Activated CD4-positive, alpha-beta T cell treated with anti-CD3 and anti-CD28 coated beads, Interleukin-2, amount 10 ng/mL, durations not matched to agents 24 days and 14 days (primary cell): Measurements from ENCODE around the gene MEIS2. TPM values are rescaled to one million over a fixed set of nuclear protein-coding genes. Genes with fewer than 3 reads are reported as not detected.

Experiments used
- DNase-seq: peaks from one replicate; pipeline ENCODE4 v3.0.0; 2022
- H3K27ac Mint-ChIP-seq: one replicate; pipeline ENCODE4 v1.8.0; 2022; ENCODE audit warnings: mild to moderate bottlenecking, mixed read lengths
- H3K27me3 Mint-ChIP-seq: one replicate; pipeline ENCODE4 v1.8.0; 2022; ENCODE audit warnings: mixed read lengths
- H3K36me3 Mint-ChIP-seq: one replicate; pipeline ENCODE4 v1.8.0; 2022; ENCODE audit warnings: low read depth, mild to moderate bottlenecking, mixed read lengths
- H3K4me1 Mint-ChIP-seq: one replicate; pipeline ENCODE4 v1.8.0; 2021; ENCODE audit warnings: mixed read lengths
- H3K4me3 Mint-ChIP-seq: one replicate; pipeline ENCODE4 v1.8.0; 2022; ENCODE audit warnings: mild to moderate bottlenecking, moderate library complexity, mixed read lengths
- H3K9me3 Mint-ChIP-seq: one replicate; pipeline ENCODE4 v1.8.0; 2021; ENCODE audit warnings: mixed read lengths
- intact Hi-C: fragments of 100-400 bp; cut with micrococcal nuclease; formaldehyde crosslinking; loops from one replicate; pipeline ENCODE4 v1.15.1; 2023
- total RNA-seq: library from RNA; stranded (reverse); gene quantifications from 2 replicates; pipeline ENCODE4 v1.2.3, GENCODE V29; 2022

The MEIS2 gene
- total RNA-seq, 1 donor from 2014 or later, result not detected

DNA sequence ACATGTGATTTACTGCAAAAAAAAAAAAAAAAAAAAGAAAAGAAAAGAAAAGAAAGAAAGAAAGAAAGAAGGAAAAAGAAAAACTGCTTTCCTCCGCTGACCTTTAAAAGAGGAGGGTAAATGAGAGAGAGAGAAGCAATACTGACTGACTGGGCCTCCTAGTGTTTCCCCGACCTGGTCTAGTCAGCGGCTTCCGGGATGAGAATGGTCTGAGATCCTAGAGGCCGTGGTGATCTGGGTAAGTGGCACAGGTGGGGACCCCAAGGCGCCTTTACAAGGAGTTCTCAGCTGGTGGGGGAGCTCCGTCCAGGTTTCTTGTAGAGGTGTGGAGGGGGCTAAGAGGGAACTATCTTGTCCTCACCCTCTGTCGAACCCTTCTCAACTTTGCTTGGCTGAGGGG, 223.1 kb downstream of the MEIS2 start:
- Mint-ChIP-seq H3K27me3 (peaks cover 71% of the 10 kb centered on the region), H3K4me1 (peaks cover 5% of the 10 kb centered on the region), H3K4me3 (no peak overlapping the region), H3K27ac (no peak overlapping the region), H3K9me3 (no peaks in the 10 kb centered on the region), H3K36me3 (no peaks in the 10 kb centered on the region)
- no peak for DNase-seq
- intact Hi-C loops, result no loop called here

DNA sequence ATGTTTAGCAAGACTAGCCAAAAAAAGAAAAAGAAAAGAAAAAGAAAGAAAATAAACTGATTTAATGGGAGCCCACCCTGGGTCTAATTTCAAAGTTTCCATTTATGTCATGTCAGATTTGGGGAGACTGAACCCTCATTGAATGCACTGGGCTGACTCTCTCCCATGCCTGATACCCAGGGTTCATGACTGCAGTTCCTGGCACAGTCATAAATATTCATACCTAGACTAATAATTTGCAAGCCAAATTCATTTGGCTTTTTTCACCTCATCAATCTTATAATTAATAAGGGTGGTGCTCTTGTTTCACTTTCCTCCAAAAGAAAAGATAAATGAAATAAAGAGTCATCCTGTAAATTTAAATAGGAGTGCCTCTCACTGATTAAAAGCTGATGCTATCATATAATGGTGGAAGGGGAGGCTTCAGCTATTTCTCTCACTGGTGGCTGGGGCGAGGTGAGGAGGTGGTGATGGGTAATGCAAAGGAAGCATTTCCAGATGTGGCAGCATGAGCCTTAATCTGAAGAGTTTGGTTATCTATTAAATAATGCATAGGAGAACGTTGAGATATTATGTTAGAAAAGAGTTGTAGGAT, 224.5 kb downstream of the MEIS2 start:
- Mint-ChIP-seq H3K4me1 (peaks cover 5% of the 10 kb centered on the region), H3K4me3 (no peak overlapping the region), H3K36me3 (no peaks in the 10 kb centered on the region), H3K27me3 (peaks cover 57% of the 10 kb centered on the region), H3K9me3 (no peaks in the 10 kb centered on the region), H3K27ac (no peak overlapping the region)
- intact Hi-C loops, result no loop called here
- DNase-seq, result no peak

DNA sequence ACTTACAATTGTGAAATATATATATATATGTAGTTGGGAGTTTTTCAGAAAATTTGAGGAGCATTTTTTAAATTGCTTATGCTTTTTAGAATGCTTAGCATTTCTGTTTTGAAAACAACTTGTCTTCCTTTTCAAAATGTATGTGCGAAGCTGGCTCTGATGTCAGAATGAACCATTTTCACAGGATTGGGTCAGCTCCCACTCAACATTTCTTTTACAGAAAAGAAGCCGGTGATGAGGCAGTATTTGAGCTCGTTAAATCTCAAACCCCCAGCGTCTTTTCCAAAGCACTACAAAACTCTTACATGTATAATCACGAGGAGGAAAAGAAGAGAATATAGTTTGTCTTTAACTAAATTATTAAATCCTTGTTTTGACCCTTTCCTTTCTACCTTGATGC, 225.4 kb downstream of the MEIS2 start:
- Mint-ChIP-seq H3K27ac (no peak overlapping the region), H3K9me3 (no peaks in the 10 kb centered on the region), H3K4me3 (no peak overlapping the region), H3K4me1 (peaks cover 5% of the 10 kb centered on the region), H3K36me3 (no peaks in the 10 kb centered on the region), H3K27me3 (peaks cover 48% of the 10 kb centered on the region)
- intact Hi-C loops, result no loop called here
- DNase-seq, result no peak

DNA sequence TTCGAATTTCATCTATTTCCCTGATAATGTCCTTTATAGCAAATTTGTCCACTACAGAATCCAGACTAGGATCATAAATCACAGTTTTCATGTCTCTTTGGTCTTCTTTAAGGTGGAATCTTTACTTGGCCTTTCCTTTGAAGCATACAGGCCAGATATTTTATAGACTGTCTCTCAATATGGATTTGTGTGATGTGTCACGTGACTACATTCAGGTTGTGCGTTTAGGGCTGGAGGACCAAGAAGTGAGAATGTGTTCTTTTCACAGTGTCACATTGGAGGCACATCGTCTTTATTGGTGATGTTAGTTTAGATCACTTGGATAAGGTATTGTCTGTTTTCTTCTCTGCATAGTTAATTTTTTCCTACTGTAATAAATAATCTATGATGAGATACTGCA, 232.9 kb downstream of the MEIS2 start:
- Mint-ChIP-seq H3K9me3 (no peaks in the 10 kb centered on the region), H3K27me3 (no peaks in the 10 kb centered on the region)

DNA sequence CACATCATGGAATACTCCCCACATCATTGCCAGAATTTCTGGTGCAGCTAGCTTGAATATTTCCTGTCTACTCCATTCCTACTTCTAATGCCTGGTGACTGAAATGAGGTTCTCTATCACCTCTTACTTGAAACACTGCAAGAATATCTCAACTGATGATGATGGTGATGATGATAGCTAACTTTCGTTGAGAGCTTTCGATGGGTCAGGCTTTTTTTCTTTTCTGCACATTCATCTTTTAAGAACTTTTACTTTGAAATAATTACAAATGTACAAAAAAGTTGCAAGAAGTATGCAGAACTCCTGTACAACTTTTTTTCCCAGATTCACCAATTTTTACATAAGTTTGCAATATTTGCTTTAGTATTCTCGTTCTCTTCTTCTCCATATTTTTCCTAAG, 233.5 kb downstream of the MEIS2 start:
- no peaks in the 10 kb centered on the region for H3K9me3 Mint-ChIP-seq
- H3K4me3 Mint-ChIP-seq, result no peak overlapping the region
- no peaks in the 10 kb centered on the region for H3K4me1 Mint-ChIP-seq
- intact Hi-C loops, result no loop called here
- H3K36me3 Mint-ChIP-seq, result no peaks in the 10 kb centered on the region
- no peak overlapping the region for H3K27ac Mint-ChIP-seq
- no peaks in the 10 kb centered on the region for H3K27me3 Mint-ChIP-seq
- DNase-seq, result no peak

More for the DNA sequence above, 232.9 kb downstream of the MEIS2 start:
- Mint-ChIP-seq H3K4me3 (no peak overlapping the region), H3K4me1 (no peaks in the 10 kb centered on the region), H3K27ac (no peak overlapping the region), H3K36me3 (no peaks in the 10 kb centered on the region)
- no peak for DNase-seq
- intact Hi-C loops, result no loop called here

DNA sequence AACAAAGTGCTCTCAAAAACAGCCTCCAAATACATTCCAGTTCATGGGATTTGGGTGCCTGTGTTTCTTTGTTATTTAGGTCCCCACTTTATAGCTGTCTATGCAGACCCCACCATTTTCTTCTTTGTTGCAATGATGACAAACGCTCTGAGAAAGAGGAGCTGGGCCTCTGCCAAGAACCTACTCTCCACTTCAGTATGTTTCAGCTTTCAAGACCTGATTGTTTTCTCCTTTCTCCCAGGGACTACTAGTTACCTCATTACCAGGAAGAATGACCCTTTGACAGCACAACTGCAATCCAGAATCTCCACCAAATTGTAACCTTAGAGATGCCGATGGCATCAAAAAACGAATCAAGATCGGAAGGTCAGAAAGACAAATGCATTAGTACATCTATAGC, 236.8 kb downstream of the MEIS2 start:
- intact Hi-C loops, result no loop called here

DNA sequence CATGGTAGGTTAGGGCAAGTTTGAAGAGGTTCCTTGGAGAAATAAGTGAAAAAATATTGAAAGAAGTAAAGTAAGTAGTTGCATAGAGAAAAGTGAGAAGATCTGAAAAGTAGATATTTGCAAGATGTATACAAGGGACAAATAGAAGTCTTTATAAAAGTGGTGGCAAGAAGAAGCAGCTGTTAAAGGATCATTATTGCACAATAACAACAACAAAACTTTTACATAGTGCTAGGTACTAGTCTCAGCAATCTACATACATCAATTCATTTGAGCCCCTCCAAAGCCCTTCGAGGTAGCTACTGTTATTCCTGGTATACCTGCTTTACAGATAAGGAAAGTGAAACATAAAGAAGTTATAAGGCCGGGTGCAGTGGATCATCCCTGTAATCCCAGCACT, 239.6 kb downstream of the MEIS2 start:
- no peaks in the 10 kb centered on the region for H3K9me3 Mint-ChIP-seq
- no peaks in the 10 kb centered on the region for H3K27me3 Mint-ChIP-seq
- intact Hi-C loops, result no loop called here
- no peaks in the 10 kb centered on the region for H3K36me3 Mint-ChIP-seq
- no peaks in the 10 kb centered on the region for H3K4me1 Mint-ChIP-seq
- H3K4me3 Mint-ChIP-seq, result no peak overlapping the region
- no peak overlapping the region for H3K27ac Mint-ChIP-seq
- no peak for DNase-seq

More for the DNA sequence above, 236.8 kb downstream of the MEIS2 start:
- no peaks in the 10 kb centered on the region for H3K4me1 Mint-ChIP-seq
- H3K36me3 Mint-ChIP-seq, result no peaks in the 10 kb centered on the region
- H3K27me3 Mint-ChIP-seq, result no peaks in the 10 kb centered on the region
- no peak overlapping the region for H3K4me3 Mint-ChIP-seq
- no peaks in the 10 kb centered on the region for H3K9me3 Mint-ChIP-seq
- no peak for DNase-seq
- no peak overlapping the region for H3K27ac Mint-ChIP-seq

DNA sequence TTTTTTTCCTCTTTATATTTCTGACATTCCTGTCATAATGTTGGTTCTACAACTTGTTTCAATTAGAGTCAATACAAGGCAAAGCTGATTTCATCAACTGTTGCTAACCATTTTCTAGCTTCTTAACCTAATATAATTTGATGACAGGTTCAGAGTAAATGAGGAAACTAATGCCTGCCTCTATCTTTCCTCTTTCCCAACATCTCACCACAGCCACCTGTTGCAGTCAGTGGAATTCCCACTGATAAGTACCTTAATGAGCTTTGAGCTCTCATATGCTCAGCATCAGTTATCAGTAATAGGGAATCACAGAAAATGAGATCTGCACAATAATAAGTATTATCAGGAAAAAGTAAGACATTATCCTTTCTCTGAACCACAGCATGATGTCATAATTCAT, 241.9 kb downstream of the MEIS2 start:
- Mint-ChIP-seq H3K4me3 (no peak overlapping the region), H3K27me3 (no peaks in the 10 kb centered on the region), H3K27ac (no peak overlapping the region), H3K4me1 (no peaks in the 10 kb centered on the region), H3K36me3 (no peaks in the 10 kb centered on the region), H3K9me3 (no peaks in the 10 kb centered on the region)
- intact Hi-C loops, result no loop called here
- DNase-seq, result no peak

DNA sequence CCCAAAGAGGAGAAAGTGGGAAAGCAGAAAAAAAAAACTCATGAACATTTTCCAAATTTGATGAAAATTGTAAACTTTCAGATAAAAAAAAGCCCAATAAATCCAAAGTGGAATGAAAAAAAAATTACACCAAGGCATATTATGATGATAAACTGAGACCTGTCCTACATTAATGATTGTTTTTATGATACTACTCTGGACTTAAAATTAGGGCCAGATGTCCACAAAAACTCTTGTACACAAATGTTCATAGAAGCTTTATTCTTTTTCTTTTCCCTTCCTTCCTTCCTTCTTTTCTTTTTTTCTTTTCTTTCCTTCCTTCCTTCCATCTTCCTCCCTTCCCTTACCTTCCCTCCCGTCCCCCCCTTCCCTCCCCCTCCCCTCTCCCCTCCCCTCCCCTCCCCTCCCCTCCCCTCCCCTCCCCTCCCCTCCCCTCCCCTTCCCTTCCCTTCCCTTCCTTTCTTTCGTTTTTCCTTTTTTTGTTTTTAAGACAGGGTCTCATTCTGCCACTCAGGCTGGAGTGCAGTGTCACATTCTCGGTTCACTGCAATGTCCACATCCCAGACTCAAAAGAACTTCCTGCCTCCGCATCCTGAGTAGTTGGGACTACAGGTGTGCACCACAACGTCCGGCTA, 243.9 kb downstream of the MEIS2 start:
- H3K9me3 Mint-ChIP-seq, result no peaks in the 10 kb centered on the region
- no peaks in the 10 kb centered on the region for H3K36me3 Mint-ChIP-seq
- no peaks in the 10 kb centered on the region for H3K4me1 Mint-ChIP-seq
- H3K27ac Mint-ChIP-seq, result no peak overlapping the region
- no peaks in the 10 kb centered on the region for H3K27me3 Mint-ChIP-seq
- intact Hi-C loops, result no loop called here
- no peak for DNase-seq
- H3K4me3 Mint-ChIP-seq, result no peak overlapping the region

DNA sequence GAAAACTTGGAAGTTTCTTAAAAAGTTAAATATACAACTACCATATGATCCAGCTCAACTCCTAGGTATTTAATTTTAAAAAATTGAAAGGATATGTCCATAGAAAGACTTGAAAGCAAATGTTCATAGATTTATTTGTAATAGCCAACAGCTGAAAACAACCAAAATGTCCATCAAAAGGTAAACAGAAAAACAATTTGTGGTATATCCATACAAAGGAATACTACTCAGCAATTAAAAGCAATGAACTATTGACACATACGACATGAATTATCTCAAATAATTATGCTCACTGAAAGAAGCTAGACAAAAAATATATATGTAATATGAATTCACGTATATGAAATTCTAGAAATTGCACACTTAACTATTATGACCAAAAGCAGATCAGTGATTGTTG, 249.5 kb downstream of the MEIS2 start:
- no peak overlapping the region for H3K27ac Mint-ChIP-seq
- H3K4me1 Mint-ChIP-seq, result no peaks in the 10 kb centered on the region
- intact Hi-C loops, result no loop called here
- H3K27me3 Mint-ChIP-seq, result no peaks in the 10 kb centered on the region
- no peak overlapping the region for H3K4me3 Mint-ChIP-seq
- no peak for DNase-seq
- no peaks in the 10 kb centered on the region for H3K9me3 Mint-ChIP-seq
- no peaks in the 10 kb centered on the region for H3K36me3 Mint-ChIP-seq

DNA sequence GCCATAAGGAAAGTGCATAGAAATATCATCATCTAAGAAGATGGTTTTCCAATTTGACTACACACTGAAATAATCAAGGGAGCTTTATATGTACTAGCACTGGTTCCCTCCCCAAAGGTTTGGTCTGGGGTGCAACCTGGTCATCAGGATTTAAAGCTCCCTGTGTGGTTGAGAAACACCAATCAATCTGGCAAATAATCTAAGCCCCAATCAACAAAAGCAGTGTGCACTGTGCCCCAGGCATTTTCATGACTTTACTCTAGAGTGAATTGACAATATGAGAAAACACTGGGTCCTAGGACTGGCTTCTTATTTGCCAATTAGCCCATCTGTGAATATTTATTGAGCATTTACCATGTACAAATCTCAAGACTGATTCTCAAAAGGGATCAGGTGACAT, 255.1 kb downstream of the MEIS2 start:
- Mint-ChIP-seq H3K36me3 (no peaks in the 10 kb centered on the region), H3K27me3 (no peaks in the 10 kb centered on the region), H3K4me3 (no peak overlapping the region), H3K27ac (no peak overlapping the region), H3K9me3 (no peaks in the 10 kb centered on the region), H3K4me1 (no peaks in the 10 kb centered on the region)
- intact Hi-C loops, result no loop called here
- no peak for DNase-seq

DNA sequence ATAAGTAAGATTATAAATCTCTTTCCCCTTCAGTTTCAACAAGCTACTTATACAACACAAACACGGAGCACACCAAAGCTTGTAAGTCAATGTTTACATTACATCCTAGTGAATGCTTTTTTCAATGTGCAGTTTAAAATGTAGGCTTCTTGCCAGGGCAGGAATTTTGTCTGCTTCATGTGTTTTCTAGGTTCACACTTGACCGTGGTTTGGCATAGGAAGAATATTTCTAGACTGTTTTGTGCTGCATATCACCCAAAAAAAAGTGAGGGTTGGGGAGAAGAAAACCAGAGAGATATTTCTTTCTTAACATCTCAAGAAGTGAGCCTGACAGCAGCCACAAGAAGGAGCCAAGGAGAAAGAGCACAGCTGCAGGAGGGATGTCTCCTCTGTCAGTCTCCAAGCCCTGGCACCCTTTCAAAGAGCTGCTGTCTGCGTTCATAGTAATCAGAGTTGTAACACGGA, 255.8 kb downstream of the MEIS2 start:
- no peaks in the 10 kb centered on the region for H3K9me3 Mint-ChIP-seq
- H3K4me1 Mint-ChIP-seq, result no peaks in the 10 kb centered on the region
- H3K4me3 Mint-ChIP-seq, result no peak overlapping the region
- H3K36me3 Mint-ChIP-seq, result no peaks in the 10 kb centered on the region
- no peak for DNase-seq
- no peak overlapping the region for H3K27ac Mint-ChIP-seq
- intact Hi-C loops, result no loop called here
- no peaks in the 10 kb centered on the region for H3K27me3 Mint-ChIP-seq

DNA sequence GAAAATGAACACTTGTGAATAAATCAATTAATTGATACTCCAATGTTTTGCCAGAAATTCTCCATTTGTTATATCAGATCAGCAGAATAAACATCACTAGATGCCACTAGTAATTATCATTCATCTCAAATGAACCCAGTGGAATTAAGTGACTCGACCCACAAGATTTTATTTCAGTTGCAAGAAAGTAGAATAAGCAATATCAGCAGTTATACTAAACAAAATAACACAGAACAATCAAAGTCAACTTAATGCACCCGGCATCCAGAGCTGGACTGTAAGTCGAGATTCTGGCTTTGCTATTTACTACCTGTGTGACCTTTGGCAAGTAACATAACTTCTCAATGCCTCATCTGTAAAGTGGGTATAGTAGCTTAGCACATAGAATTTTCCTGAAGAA, 256.5 kb downstream of the MEIS2 start:
- Mint-ChIP-seq H3K36me3 (no peaks in the 10 kb centered on the region), H3K9me3 (no peaks in the 10 kb centered on the region), H3K27ac (no peak overlapping the region), H3K4me3 (no peak overlapping the region), H3K4me1 (no peaks in the 10 kb centered on the region), H3K27me3 (peaks cover 2% of the 10 kb centered on the region)
- intact Hi-C loops, result no loop called here
- no peak for DNase-seq

DNA sequence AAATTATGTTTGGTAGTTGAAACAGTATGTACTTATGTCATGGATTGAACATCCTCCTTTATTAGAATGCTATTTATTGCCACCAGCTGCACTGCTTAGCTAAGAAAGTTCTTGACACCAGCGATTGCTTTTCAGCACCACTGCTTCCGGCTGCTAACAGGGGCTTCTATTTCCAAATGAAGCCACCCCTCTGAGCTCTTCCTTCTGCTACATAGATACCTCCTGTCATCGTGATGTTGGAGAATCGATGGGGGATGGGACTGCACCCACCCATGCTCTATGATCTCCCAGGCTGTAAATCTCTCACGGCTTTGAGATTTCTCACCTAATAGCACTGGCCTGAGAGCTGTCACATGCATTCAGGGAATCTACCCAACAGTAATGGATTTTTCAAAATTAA, 259.2 kb downstream of the MEIS2 start:
- Mint-ChIP-seq H3K9me3 (no peaks in the 10 kb centered on the region), H3K27me3 (peaks cover 2% of the 10 kb centered on the region), H3K4me1 (no peaks in the 10 kb centered on the region), H3K27ac (no peak overlapping the region), H3K36me3 (no peaks in the 10 kb centered on the region), H3K4me3 (no peak overlapping the region)
- intact Hi-C loops, result no loop called here
- no peak for DNase-seq
